AG09319 (cell line): ENCODE results near the gene KIF12.
"Not testable (repeated sequence)": the region's sequence is repeated elsewhere in the genome, so short reads cannot be mapped to it uniquely, and the experiment has no call there.

Source experiments
- DNase-seq: peaks from one replicate; pipeline ENCODE4 v3.0.0-alpha.2; 2010; ENCODE audit warnings: low read depth; ENCODE audit errors: extremely low read depth
- TF ChIP-seq, protein P1 (sequence below): IDR thresholded peaks from 2 replicates; pipeline ENCODE4 v1.5.1; 2011; ENCODE audit warnings: low read depth, mild to moderate bottlenecking, inconsistent platforms, low read length, moderate library complexity

Gene KIF12

DNA sequence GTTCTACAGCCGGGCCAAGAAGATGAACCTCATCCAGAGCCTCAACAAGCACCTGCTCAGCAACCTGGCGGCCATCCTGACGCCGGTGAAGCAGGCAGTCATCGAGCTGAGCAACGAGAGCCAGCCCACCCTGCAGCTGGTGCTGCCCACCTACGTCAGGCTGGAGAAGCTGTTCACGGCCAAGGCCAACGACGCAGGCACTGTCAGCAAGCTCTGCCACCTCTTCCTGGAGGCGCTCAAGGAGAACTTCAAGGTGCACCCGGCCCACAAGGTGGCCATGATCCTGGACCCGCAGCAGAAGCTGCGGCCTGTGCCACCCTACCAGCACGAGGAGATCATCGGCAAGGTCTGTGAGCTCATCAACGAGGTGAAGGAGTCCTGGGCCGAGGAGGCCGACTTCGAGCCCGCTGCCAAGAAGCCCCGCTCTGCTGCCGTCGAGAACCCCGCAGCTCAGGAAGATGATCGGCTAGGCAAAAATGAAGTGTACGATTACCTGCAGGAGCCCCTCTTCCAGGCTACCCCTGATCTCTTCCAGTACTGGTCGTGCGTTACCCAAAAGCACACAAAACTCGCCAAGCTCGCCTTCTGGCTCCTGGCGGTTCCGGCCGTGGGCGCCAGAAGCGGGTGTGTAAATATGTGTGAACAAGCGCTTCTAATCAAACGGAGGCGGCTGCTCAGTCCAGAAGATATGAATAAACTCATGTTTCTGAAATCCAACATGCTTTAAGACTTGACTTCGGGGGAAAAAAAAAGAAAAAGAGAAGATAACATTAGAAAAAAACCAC lies 49.5 kb downstream of the KIF12 start:
- no peak for DNase-seq
- TF ChIP-seq, protein P1, sequence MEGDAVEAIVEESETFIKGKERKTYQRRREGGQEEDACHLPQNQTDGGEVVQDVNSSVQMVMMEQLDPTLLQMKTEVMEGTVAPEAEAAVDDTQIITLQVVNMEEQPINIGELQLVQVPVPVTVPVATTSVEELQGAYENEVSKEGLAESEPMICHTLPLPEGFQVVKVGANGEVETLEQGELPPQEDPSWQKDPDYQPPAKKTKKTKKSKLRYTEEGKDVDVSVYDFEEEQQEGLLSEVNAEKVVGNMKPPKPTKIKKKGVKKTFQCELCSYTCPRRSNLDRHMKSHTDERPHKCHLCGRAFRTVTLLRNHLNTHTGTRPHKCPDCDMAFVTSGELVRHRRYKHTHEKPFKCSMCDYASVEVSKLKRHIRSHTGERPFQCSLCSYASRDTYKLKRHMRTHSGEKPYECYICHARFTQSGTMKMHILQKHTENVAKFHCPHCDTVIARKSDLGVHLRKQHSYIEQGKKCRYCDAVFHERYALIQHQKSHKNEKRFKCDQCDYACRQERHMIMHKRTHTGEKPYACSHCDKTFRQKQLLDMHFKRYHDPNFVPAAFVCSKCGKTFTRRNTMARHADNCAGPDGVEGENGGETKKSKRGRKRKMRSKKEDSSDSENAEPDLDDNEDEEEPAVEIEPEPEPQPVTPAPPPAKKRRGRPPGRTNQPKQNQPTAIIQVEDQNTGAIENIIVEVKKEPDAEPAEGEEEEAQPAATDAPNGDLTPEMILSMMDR: no peak

DNA sequence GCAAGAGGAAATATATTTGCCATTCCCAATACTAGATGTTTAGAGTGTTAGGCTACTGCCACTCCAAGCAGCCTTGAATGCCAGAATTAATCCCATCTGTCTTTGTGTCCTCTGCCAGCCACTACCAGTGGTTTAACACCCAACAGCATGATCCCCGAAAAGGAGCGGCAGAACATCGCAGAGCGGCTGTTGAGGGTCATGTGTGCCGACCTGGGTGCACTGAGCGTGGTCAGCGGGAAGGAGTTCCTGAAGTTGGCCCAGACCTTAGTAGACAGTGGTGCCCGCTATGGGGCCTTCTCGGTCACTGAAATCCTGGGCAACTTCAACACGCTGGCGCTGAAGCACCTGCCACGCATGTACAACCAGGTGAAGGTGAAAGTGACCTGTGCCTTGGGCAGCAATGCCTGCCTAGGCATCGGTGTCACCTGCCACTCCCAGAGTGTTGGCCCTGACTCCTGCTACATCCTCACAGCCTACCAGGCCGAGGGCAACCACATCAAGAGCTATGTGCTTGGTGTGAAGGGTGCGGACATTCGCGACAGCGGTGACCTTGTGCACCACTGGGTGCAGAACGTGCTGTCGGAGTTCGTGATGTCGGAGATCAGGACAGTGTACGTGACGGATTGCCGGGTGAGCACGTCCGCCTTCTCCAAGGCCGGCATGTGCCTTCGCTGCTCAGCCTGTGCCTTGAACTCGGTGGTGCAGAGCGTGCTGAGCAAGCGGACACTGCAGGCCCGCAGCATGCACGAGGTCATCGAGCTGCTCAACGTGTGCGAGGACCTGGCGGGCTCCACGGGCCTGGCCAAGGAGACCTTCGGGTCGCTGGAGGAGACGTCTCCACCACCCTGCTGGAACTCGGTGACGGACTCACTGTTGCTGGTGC lies 50.3 kb downstream of the KIF12 start:
- TF ChIP-seq, protein P1: no peak
- DNase-seq: no peak

DNA sequence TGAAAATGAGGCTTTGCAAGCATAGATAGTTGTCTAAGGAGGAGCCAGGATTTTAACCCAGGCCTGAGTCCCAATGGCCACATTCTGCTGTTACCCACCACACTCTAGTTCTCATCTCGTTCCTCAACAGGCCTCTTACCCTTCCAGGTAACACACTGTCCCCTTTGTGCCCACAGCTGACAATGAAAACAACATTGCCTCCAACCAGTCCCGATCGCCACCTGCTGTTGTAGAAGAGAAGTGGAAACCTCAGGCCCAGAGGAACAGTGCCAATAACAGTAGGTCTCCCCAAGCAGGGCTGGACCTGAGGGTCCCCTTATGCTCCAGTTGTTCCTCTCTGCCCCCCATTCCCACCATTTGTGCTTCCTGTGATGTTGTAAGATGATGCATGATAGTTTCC lies 51.4 kb downstream of the KIF12 start:
- DNase-seq: no peak
- TF ChIP-seq, protein P1: peak; percentile 14; the same call in 1 of the 2 replicates

DNA sequence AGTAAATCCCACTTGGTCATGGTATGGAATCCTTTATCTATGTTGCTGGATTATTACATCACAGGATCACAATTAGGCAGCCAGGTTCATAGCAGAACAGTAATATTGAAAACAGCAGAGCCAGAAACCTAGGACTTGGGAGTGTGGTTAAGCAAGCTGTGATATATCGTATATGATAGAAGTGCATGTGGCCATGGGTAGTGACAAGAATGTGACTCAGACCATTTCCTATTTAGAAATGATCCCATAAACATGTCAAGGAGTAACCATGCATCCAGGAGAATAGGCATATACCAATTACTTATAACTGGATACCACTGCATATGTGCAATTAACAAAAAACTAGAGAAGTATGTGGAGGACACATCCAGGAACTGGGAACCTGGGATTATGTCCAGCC lies 52.2 kb downstream of the KIF12 start:
- TF ChIP-seq, protein P1: no peak
- no peak for DNase-seq

DNA sequence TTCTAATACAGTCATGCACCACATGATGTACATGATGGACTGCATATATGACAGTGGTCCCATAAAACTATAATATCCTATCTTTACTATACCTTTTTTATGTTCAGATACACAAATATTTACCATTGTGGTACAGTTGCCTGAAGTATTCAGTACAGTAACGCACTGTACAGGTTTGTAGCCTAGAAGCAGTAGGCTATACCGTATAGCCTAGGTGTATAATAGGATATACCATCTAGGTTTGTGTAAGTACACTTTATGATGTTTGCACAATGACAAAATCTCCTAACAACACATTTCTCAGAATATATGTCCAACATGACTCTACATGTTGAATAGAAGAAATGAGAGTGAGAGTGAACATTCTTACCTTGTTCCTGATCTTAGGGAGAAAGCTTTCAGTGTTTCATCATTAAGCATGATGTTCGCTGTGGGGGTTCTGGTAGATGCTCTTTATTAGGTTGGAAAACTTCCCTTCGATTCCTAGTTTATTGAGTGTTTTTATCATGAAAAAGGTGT lies 52.8 kb downstream of the KIF12 start:
- TF ChIP-seq, protein P1: no peak
- DNase-seq: no peak

DNA sequence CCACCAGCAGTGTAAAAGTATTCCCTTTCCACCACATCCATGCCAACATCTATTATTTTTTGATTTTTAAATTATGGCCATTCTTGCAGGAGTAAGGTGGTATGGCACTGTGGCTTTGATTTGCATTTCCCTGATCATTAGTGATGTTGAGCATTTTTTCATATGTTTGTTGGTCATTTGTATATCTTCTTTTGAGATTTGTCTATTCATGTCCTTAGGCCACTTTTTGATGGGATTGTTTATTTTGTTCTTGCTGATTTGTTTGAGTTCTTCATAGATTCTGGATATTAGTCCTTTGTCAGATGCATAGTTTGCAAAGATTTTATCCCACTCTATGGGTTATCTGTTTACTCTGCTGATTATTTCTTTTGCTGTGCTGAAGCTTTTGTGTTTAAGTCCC lies 55.4 kb downstream of the KIF12 start:
- not testable (repeated sequence) for DNase-seq
